ENCODE results near the gene MGMT.

DNA sequence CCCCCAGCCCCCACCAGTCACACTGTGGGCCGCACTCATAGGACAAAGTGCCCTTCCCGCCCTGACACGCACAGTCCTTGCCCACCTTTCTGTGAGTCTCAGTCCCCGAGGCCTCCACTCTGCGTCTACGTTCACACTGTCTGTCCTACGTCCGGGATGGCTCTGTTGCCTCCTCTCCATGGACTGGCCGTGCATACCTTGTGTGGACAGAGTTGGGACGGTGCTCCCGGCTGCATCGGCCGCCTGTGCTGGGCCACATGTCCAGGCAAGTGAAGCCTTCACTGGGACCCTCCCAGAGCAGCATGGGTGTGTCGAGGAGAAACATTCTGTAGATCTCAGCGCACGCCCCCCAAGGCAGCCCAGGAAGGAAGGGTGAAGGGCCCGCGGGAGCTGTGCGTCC lies 239.0 kb downstream of the MGMT start:
- TF ChIP-seq, protein P1, sequence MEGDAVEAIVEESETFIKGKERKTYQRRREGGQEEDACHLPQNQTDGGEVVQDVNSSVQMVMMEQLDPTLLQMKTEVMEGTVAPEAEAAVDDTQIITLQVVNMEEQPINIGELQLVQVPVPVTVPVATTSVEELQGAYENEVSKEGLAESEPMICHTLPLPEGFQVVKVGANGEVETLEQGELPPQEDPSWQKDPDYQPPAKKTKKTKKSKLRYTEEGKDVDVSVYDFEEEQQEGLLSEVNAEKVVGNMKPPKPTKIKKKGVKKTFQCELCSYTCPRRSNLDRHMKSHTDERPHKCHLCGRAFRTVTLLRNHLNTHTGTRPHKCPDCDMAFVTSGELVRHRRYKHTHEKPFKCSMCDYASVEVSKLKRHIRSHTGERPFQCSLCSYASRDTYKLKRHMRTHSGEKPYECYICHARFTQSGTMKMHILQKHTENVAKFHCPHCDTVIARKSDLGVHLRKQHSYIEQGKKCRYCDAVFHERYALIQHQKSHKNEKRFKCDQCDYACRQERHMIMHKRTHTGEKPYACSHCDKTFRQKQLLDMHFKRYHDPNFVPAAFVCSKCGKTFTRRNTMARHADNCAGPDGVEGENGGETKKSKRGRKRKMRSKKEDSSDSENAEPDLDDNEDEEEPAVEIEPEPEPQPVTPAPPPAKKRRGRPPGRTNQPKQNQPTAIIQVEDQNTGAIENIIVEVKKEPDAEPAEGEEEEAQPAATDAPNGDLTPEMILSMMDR (IDR thresholded peaks at IDR 0.05; ENCODE audit: insufficient read depth, low read length) = no peak
- TF ChIP-seq POLR2AphosphoS5 (IDR thresholded peaks at IDR 0.05; ENCODE audit: low read depth) (no peak), GABPA (IDR thresholded peaks at IDR 0.05; ENCODE audit: low read depth) (no peak), SPI1 (IDR thresholded peaks at IDR 0.05; ENCODE audit: borderline replicate concordance, low read depth) (no peak)
- TF ChIP-seq, protein P2, sequence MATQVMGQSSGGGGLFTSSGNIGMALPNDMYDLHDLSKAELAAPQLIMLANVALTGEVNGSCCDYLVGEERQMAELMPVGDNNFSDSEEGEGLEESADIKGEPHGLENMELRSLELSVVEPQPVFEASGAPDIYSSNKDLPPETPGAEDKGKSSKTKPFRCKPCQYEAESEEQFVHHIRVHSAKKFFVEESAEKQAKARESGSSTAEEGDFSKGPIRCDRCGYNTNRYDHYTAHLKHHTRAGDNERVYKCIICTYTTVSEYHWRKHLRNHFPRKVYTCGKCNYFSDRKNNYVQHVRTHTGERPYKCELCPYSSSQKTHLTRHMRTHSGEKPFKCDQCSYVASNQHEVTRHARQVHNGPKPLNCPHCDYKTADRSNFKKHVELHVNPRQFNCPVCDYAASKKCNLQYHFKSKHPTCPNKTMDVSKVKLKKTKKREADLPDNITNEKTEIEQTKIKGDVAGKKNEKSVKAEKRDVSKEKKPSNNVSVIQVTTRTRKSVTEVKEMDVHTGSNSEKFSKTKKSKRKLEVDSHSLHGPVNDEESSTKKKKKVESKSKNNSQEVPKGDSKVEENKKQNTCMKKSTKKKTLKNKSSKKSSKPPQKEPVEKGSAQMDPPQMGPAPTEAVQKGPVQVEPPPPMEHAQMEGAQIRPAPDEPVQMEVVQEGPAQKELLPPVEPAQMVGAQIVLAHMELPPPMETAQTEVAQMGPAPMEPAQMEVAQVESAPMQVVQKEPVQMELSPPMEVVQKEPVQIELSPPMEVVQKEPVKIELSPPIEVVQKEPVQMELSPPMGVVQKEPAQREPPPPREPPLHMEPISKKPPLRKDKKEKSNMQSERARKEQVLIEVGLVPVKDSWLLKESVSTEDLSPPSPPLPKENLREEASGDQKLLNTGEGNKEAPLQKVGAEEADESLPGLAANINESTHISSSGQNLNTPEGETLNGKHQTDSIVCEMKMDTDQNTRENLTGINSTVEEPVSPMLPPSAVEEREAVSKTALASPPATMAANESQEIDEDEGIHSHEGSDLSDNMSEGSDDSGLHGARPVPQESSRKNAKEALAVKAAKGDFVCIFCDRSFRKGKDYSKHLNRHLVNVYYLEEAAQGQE (IDR thresholded peaks at IDR 0.05; ENCODE audit: insufficient replicate concordance, low read depth) = no peak
